OCI-LY3 (cell line): ENCODE results near the gene ABCB10.

ENCODE experiments used
- EZH2phosphoT487 ChIP-seq: fragments of 200-600 bp; shearing (Covaris generic); IDR thresholded peaks from 2 replicates; pipeline ENCODE4 v1.6.1; 2018; ENCODE audit warnings: antibody characterized with exemption, mixed run types, low read depth
- TF ChIP-seq, protein P1 (sequence below): fragments of 200-600, 300-600 bp; sonication (generic); IDR thresholded peaks from 2 replicates; pipeline ENCODE4 v1.5.1; 2014; ENCODE audit warnings: antibody characterized with exemption, low read length, low read depth

DNA sequence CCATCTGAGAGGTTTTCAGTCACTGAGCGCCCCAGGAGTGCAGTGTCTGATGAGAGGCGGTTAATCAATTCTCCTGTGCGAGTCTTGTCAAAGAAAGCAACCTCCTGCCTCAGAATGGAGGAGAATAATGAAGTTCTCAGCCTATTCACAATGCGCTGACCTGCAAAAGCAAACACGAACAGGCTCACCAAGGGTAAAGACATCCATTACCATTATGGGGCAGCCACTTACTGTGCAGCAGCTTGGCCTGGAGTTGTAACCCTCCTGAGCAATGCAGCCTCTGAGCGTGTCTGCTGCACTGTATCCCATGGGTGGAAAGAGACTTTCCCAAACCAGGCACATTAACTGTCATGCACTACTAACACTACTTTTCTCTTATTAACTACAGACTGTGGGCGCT is 11.0 kb downstream of the ABCB10 start:
- TF ChIP-seq, protein P1, sequence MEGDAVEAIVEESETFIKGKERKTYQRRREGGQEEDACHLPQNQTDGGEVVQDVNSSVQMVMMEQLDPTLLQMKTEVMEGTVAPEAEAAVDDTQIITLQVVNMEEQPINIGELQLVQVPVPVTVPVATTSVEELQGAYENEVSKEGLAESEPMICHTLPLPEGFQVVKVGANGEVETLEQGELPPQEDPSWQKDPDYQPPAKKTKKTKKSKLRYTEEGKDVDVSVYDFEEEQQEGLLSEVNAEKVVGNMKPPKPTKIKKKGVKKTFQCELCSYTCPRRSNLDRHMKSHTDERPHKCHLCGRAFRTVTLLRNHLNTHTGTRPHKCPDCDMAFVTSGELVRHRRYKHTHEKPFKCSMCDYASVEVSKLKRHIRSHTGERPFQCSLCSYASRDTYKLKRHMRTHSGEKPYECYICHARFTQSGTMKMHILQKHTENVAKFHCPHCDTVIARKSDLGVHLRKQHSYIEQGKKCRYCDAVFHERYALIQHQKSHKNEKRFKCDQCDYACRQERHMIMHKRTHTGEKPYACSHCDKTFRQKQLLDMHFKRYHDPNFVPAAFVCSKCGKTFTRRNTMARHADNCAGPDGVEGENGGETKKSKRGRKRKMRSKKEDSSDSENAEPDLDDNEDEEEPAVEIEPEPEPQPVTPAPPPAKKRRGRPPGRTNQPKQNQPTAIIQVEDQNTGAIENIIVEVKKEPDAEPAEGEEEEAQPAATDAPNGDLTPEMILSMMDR: no peak
- TF ChIP-seq EZH2phosphoT487: no peak
